GM18867 (cell line): ENCODE results near the gene PABPC4L.
"Not testable (repeated sequence)": the region's sequence is repeated elsewhere in the genome, so short reads cannot be mapped to it uniquely, and the experiment has no call there.

Experiments
- ATAC-seq: cut with Tn5 transposase; IDR thresholded peaks from one replicate; pipeline ENCODE4 v1.9.1; 2021; ENCODE audit warnings: mild to moderate bottlenecking, moderate library complexity; ENCODE audit not compliant: unreplicated experiment

Gene PABPC4L

DNA sequence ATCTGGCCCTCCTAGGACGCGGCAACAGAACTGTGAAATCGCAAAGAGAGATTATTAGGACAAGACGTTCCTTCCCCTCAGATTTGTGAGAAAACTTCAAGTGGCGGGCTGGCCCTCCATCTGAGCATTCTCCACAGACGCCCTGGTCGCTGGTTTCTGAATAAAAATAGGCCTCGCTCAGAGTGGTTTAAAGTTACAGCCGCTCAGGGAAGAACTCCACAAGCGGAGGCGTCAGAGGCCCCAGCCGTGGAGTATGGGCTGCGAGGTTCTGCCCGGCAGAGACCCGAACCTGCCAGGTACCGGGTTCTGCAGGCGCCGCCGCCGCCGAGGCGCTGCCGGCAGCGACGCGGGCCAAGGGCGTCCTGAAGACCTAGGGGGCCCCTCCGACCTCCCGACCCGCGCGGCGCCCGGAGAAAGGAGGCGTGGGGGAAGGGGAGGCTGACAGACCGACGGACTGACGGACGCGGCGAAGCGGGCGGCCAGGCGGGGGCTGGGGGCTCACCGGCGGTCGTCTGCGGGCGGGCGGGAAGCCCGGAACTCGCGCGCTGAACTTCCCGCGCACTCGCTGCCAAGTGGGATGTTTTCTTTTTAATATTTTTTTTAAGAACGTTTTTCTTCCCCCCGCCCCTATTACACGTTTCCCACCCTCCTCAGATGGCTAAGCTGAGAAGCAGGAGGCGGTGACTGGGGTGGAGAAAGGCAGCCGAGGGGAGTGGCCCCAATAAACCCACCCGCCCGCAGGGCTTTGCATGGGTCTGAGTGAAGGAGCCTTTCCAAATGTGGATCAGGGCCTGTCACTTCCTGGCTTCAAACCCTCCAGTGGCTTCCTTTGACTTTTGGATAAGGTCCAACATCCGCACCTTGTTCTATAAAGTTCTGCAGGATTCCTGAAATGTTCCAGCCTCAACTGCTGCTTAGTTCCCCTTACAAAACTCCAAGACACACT lies at the start of gene PABPC4L:
Gene PABPC4L, minus strand, starts transcription at position 574 of the 946 bp plus-strand sequence. CDS start 770 bp downstream, outside the sequence.
- ATAC-seq, result no peak

GRCh38 chr4:134251322-134251721 lies 49.7 kb upstream of the PABPC4L start:
- ATAC-seq, result no peak

- no peak for ATAC-seq
These were observed 42.4 kb upstream of the PABPC4L start for GRCh38 chr4:134243742-134244713.

DNA sequence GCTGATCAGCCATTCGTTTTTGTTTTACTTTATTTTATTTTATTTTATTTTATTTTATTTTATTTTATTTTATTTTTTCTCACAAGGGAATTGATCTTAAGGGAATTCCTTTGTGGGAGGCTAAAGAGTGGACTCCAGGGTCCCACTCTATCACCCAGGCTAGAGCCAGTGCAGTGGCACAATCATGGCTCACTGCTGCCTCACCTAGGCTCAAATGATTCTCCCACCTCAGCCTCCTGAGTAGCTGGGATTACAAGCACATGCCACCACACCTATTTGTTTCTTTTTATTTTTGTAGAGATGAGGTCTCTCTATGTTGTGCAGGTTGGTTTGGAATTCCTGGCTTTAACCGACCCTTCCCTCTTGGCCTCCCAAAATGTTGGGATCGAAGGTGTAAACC lies 17.5 kb upstream of the PABPC4L start:
- no peak for ATAC-seq

DNA sequence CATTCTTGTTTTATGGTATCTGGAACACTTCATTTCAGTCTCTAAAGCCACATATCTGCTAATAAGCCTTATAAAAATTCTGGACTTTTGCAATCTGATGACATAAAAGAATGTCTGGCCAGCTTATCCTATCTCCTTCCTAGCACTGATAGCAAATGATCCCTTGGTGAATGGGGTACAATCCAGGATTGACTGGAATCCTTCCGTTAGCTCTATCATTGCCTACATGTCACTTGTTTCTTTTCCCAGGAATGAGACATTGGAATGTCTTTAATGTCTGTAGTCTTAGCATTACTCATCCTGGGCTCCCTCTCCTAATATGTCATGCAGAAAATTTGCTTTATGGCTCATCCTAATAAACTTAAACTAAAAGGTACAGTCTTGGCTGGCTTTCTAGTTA lies 14.8 kb upstream of the PABPC4L start:
- no peak for ATAC-seq

DNA sequence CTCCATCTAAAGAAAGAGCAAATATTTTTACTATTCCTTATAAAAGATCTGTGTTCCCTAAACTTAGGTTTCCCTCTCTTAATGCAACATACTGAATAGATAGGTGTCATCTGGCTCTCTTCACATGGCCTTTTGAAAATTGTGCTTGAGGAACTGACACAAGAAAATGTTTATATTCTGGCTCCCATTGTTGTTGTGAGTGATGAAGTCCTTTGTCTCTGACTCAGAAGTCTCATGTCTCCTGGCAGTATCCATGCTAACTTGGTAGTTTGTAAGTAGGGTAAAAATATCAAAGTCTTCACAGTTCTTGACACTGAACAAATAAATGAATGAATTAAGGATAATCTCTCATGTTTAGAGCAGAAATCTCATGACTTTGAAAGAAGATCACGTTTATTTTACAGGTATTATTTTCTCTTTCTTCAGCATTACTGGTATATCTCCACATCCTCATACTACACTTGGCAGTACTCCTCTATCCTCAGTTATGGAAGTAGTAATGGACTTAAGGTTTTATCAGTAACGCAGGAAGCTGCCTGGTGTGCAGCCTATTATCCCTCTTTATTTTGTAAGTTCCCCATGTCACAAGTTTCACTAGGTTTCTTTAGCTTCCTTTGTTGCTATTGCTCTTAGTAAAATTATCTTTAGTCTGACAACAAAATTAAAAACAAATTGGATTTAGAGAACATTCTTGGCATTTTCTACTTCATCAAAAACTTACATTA lies 14.2 kb upstream of the PABPC4L start:
- no peak for ATAC-seq

DNA sequence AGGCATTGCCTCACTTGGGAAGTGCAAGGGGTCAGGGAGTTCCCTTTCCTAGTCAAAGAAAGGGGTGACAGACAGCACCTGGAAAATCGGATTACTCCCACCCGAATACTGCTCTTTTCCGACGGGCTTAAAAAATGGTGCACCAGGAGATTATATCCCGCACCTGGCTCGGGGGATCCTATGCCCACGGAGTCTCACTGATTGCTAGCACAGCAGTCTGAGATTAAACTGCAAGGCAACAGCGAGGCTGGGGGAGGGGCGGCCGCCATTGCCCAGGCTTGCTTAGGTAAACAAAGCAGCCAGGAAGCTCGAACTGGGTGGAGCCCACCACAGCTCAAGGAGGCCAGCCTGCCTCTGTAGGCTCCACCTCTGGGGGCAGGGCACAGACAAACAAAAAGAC lies 6.4 kb upstream of the PABPC4L start:
- ATAC-seq, result not testable (repeated sequence)

DNA sequence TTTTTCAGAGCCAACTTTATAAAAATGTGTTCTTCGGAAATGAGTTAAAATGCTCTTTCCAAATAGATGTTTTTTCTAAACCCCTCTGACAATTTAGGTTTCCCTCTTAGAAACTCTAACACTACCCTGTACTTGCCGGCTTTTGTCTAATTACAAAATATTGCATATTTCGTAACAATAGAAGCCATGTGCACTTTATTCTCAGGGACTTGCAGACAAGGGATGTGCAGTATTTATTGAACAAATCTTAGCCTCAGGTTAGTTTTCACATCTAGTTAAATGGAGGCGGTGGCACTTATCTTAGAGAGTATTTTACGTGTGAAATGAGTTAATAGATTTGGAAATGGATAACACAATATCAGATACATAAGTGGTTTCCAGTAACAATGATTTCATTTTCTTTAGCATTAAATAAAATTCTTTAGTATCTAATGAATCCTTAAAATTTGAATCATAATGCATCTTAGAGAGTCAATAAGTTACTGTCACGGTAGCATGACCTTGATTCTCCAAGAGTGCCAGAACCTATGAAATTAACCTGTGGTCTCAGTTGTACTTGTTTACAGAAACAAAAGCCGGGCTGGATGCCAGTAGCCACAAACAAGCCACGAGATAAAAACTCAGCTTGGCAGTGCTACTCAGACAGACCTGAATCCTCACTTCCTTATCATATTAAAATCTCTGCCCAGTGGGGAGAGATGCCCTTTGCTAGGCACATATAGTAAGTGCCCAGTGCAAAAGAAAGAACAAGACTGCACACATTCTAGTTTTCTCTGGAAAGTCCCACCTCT lies 772 bp upstream of the PABPC4L start:
- ATAC-seq, result no peak

DNA sequence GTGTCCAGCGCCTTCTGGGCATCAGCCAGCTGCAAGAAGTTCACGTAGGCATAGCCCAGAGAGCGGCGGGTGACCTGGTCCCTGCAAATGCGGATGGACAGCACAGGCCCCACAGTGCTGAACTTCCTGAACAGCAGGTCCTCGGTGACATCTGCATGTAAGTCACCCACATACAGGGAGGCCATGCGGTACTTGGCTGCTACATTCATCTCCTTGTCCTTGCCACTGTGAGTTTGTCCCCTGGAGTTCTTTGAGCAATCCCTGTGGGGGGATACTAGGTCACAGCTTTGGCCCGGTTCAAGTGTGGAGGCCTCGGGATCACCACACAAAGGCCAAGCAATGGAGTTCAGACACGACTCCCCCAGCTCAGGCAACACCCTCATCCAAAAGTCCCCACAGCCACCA lies 776 bp downstream of the PABPC4L start:
- no peak for ATAC-seq

- no peak for ATAC-seq
These were observed 11.6 kb downstream of the PABPC4L start for GRCh38 chr4:134189949-134190348.

GRCh38 chr4:134189480-134189879 lies 12.1 kb downstream of the PABPC4L start:
- no peak for ATAC-seq

DNA sequence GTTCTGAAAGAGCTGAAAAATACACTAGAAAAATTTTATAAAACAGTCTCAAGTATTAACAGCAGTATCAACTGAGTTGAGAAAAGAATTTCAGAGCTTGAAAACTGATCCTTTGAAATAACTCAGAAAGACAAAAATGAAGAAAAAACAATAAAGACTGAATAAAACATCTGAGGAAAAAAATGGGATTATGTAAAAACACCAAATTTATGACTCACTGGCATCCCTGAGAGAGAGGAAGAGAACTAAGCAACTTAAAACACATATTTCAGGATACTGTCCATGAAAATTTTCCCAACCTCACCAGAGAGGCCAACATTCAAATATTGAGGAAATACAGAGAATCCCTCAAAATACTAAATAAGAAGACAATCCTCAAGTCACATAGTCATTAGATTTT lies 22.9 kb downstream of the PABPC4L start:
- ATAC-seq, result no peak

GRCh38 chr4:134174271-134174670 lies 27.3 kb downstream of the PABPC4L start:
- no peak for ATAC-seq

GRCh38 chr4:134160211-134160610 lies 41.4 kb downstream of the PABPC4L start:
- ATAC-seq, result no peak

DNA sequence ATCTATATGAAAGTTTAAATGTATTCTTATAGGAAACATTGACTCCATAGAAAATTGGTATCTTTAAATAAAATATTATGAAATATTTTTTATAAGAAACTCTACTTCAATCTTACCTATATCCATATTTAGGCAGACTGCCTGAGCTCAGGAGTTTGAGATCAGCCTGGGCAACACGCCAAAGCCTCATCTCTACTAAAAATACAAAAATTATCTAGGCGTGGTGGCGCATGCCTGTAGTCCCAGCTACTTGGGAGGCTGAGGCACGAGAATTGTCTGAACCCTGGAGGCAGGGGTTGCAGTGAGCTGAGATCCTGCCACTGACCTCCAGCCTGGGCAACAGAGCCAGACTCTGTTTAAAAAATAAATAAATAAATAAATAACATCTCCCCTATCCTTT lies 47.5 kb downstream of the PABPC4L start:
- ATAC-seq, result no peak

DNA sequence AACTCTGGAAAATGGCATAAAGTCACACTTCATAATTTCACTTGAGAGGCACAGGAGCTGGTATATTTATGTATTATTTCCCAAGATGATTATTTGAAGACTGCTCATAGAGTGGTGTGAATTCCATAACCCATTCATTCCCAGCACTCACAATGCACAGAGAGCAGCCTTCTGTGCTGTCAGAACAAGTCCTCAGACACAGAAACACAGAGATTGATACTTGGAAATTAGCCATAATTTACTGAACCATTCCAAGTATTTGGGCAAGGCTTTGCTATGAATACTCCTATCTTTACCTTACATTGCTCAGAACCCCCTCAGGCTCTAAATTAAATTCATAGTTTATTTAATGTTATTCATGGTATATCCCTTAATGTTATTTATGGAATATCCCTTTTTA lies 53.6 kb downstream of the PABPC4L start:
- no peak for ATAC-seq
